OCI-LY1 (cell line): ENCODE data around the gene GFER.
"Not testable (repeated sequence)": the region's sequence is repeated elsewhere in the genome, so short reads cannot be mapped to it uniquely, and the experiment has no call there.

Source experiments
- H2AFZ ChIP-seq: fragments of 200-600 bp; sonication (generic), shearing (Covaris generic); 2 replicates; pipeline ENCODE4 v1.6.0; 2014; ENCODE audit warnings: antibody characterized with exemption, mild to moderate bottlenecking, low read length
- H3F3A ChIP-seq: fragments of 200-600 bp; sonication (generic), shearing (Covaris generic); 2 replicates; pipeline ENCODE4 v1.6.0; 2014; ENCODE audit warnings: mild to moderate bottlenecking, antibody characterized with exemption, low read length, moderate library complexity; ENCODE audit not compliant: insufficient read depth
- H3K27ac ChIP-seq: fragments of 200-600 bp; sonication (generic); 2 replicates; pipeline ENCODE4 v1.5.1; 2014; ENCODE audit warnings: low read length, mixed run types, mild to moderate bottlenecking, low read depth; ENCODE audit not compliant: poor library complexity, severe bottlenecking
- H3K27me3 ChIP-seq: fragments of 200-600 bp; sonication (generic); 2 replicates; pipeline ENCODE4 v1.6.0; 2014; ENCODE audit warnings: antibody characterized with exemption, mild to moderate bottlenecking, low read length, moderate library complexity; ENCODE audit not compliant: insufficient read depth
- H3K36me3 ChIP-seq: fragments of 200-600 bp; sonication (generic); 2 replicates; pipeline ENCODE4 v1.6.1; 2014; ENCODE audit warnings: mild to moderate bottlenecking, antibody characterized with exemption, low read length, moderate library complexity, mixed read lengths; ENCODE audit not compliant: insufficient read depth
- H3K4me1 ChIP-seq: fragments of 200-600 bp; sonication (generic); 2 replicates; pipeline ENCODE4 v1.5.1; 2014; ENCODE audit warnings: mild to moderate bottlenecking, low read length, moderate library complexity; ENCODE audit not compliant: insufficient read depth, severe bottlenecking
- H3K4me2 ChIP-seq: fragments of 200-600 bp; sonication (generic), shearing (Covaris generic); 2 replicates; pipeline ENCODE4 v1.6.1; 2014; ENCODE audit warnings: low read length
- H3K4me3 ChIP-seq: fragments of 200-600 bp; sonication (generic); 2 replicates; pipeline ENCODE4 v1.5.1; 2014; ENCODE audit warnings: low read length, low read depth, mild to moderate bottlenecking, mixed read lengths; ENCODE audit not compliant: poor library complexity, severe bottlenecking
- H3K79me2 ChIP-seq: fragments of 200-600 bp; shearing (Covaris generic); 2 replicates; pipeline ENCODE4 v1.6.1; 2016; ENCODE audit warnings: mixed run types, low read length, mixed read lengths; ENCODE audit not compliant: insufficient read depth
- H3K9ac ChIP-seq: fragments of 200-600 bp; sonication (generic), shearing (Covaris generic); 2 replicates; pipeline ENCODE4 v1.6.1; 2014; ENCODE audit warnings: mild to moderate bottlenecking, low read length, mixed read lengths
- H3K9me2 ChIP-seq: fragments of 200-600 bp; sonication (generic), shearing (Covaris generic); 2 replicates; pipeline ENCODE4 v1.6.1; 2014; ENCODE audit warnings: low read depth, mild to moderate bottlenecking, low read length, mixed read lengths
- H3K9me3 ChIP-seq: fragments of 200-600 bp; shearing (Covaris generic); 2 replicates; pipeline ENCODE4 v1.6.1; 2014; ENCODE audit warnings: low read length, mixed read lengths
- H4K20me1 ChIP-seq: fragments of 200-600 bp; sonication (generic), shearing (Covaris generic); 2 replicates; pipeline ENCODE4 v1.6.0; 2016; ENCODE audit warnings: mild to moderate bottlenecking, low read length; ENCODE audit not compliant: insufficient read depth
- CTCF ChIP-seq: fragments of 200-600 bp; sonication (generic), shearing (Covaris generic); IDR thresholded peaks from 2 replicates; pipeline ENCODE4 v1.5.1; 2017; ENCODE audit warnings: mild to moderate bottlenecking, antibody characterized with exemption, low read length, moderate library complexity, mixed read lengths
- EZH2 ChIP-seq: fragments of 200-600 bp; sonication (generic), shearing (Covaris generic); IDR thresholded peaks from 2 replicates; pipeline ENCODE4 v1.8.0; 2017; ENCODE audit warnings: borderline replicate concordance, mixed run types, mild to moderate bottlenecking, antibody characterized with exemption, low read length, moderate library complexity, mixed read lengths

GFER gene

GRCh38 chr16:1950559-1950958 lies 33.4 kb upstream of the GFER start:
- Histone ChIP-seq H3K4me1 (no peaks in the 10 kb centered on the region), H4K20me1 (no peaks in the 10 kb centered on the region), H2AFZ (no peak overlapping the region), H3K79me2 (no peaks in the 10 kb centered on the region), H3K27me3 (peaks cover 19% of the 10 kb centered on the region), H3K9me3 (no peaks in the 10 kb centered on the region), H3K9ac (no peak overlapping the region), H3K4me2 (no peak overlapping the region), H3K9me2 (no peaks in the 10 kb centered on the region), H3F3A (no peaks in the 10 kb centered on the region), H3K36me3 (no peaks in the 10 kb centered on the region), H3K4me3 (no peak overlapping the region), H3K27ac (no peak overlapping the region)
- TF ChIP-seq CTCF (no peak), EZH2 (no peak)

- Histone ChIP-seq H3K4me3 (no peak overlapping the region), H3F3A (no peaks in the 10 kb centered on the region), H3K9me3 (no peaks in the 10 kb centered on the region), H3K9ac (no peak overlapping the region), H3K4me2 (no peak overlapping the region), H3K27ac (no peak overlapping the region), H3K9me2 (no peaks in the 10 kb centered on the region), H3K79me2 (no peaks in the 10 kb centered on the region), H3K36me3 (no peaks in the 10 kb centered on the region), H3K4me1 (no peaks in the 10 kb centered on the region), H2AFZ (no peak overlapping the region), H3K27me3 (peaks cover 12% of the 10 kb centered on the region), H4K20me1 (no peaks in the 10 kb centered on the region)
- no peak for TF ChIP-seq CTCF
- no peak for TF ChIP-seq EZH2
These were observed 30.3 kb upstream of the GFER start for GRCh38 chr16:1953734-1954133.

DNA sequence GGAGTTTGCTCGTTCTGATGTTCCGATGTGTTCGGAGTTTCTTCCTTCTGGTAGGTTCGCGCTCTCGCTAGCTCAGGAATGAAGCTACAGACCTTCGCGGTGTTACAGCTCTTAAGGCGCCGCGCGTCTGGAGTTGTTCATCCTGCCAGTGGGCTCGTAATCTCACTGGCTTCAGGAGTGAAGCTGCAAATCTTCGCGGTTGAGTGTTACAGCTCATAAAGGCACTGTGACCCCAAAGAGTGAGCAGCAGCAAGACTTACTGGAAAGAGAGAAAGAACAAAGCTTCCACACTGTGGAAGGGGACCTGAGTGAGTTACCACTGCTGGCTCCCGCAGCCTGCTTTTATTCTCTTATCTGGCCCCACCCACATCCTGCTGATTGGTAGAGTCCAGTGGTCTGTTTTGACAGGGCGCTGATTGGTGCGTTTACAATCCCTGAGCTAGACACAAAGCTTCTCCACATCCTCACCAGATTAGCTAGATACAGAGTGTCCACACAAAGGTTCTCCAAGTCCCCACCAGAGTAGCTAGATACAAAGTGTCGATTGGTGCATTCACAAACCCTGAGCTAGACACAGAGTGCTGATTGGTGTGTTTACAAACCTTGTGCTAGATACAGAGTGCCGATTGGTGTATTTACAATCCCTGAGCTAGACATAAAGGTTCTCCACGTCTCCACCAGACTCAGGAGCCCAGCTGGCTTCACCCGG lies 26.4 kb upstream of the GFER start:
- not testable (repeated sequence) for H3K27me3 ChIP-seq, H3K4me3 ChIP-seq, H2AFZ ChIP-seq, H3K27ac ChIP-seq, H3K9me3 ChIP-seq, H3K9me2 ChIP-seq, H3K9ac ChIP-seq, H3K4me2 ChIP-seq, H3K79me2 ChIP-seq, H4K20me1 ChIP-seq
- Histone ChIP-seq H3F3A (peaks cover 12% of the 10 kb centered on the region), H3K36me3 (peaks cover 16% of the 10 kb centered on the region), H3K4me1 (peaks cover 27% of the 10 kb centered on the region)

DNA sequence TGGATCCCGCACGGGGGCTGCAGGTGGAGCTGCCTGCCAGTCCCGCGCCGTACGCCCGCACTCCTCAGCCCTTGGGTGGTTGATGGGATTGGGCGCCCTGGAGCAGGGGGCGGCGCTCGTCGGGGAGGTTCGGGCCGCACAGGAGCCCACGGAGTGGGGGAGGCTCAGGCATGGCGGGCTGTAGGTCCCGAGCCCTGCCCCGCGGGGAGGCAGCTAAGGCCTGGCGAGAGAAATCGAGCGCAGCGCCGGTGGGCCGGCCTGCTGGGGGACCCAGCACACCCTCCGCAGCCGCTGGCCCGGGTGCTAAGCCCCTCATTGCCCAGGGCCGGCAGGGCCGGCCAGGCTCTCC lies 25.9 kb upstream of the GFER start:
- peaks cover 33% of the 10 kb centered on the region for H3K4me1 ChIP-seq

More for the DNA sequence above, 25.9 kb upstream of the GFER start:
- H3K9me2 ChIP-seq, H3K4me3 ChIP-seq, H3K9me3 ChIP-seq, H3K27me3 ChIP-seq, H3K27ac ChIP-seq, H3K79me2 ChIP-seq, H3K4me2 ChIP-seq, H2AFZ ChIP-seq, H3K9ac ChIP-seq, H4K20me1 ChIP-seq: not testable (repeated sequence)
- peaks cover 12% of the 10 kb centered on the region for H3F3A ChIP-seq
- H3K36me3 ChIP-seq = peaks cover 21% of the 10 kb centered on the region
